ENCODE measurements around the gene EXOC4.

The EXOC4 gene

DNA sequence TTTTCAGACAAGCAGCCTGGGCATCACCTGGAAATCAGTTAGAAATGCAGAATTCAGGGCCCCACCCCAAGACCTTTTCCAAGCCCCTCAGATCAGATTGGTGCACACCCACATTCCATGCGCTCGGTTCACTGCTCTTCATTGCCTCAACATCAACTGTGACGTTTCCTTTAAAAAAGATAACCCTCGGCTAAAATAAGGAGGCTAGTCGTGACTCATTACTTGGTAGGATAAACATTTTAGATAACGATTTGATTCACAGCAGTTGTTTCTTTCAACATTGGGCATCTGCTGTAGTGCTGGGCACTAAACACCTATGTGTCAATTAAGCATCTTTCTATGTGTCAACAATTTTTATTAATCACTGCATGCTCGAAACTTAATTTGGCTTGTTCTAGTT lies 683.2 kb downstream of the EXOC4 start:
- TF ChIP-seq, protein P1, sequence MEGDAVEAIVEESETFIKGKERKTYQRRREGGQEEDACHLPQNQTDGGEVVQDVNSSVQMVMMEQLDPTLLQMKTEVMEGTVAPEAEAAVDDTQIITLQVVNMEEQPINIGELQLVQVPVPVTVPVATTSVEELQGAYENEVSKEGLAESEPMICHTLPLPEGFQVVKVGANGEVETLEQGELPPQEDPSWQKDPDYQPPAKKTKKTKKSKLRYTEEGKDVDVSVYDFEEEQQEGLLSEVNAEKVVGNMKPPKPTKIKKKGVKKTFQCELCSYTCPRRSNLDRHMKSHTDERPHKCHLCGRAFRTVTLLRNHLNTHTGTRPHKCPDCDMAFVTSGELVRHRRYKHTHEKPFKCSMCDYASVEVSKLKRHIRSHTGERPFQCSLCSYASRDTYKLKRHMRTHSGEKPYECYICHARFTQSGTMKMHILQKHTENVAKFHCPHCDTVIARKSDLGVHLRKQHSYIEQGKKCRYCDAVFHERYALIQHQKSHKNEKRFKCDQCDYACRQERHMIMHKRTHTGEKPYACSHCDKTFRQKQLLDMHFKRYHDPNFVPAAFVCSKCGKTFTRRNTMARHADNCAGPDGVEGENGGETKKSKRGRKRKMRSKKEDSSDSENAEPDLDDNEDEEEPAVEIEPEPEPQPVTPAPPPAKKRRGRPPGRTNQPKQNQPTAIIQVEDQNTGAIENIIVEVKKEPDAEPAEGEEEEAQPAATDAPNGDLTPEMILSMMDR (conservative IDR thresholded peaks at IDR 0.05) = no peak
- no peak overlapping the region for H3K27ac ChIP-seq

DNA sequence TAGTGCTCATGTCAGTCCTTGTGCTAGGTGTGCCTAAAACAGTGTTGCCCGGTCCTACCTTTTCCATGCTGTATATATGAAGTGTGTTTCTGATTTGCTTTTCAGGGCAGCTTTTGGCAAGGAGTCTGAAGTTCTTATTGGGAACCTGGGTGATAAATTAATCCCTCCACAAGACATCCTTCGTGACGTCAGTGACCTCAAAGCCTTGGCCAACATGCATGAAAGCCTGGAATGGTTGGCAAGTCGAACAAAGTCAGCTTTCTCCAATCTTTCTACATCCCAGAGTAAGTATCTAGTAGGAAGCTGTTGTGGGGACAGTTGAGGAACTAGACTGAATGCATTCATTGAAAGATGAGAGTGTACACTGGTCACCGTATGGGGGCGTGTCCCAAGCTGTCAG lies 684.9 kb downstream of the EXOC4 start:
- no peak overlapping the region for H3K27ac ChIP-seq
- TF ChIP-seq, protein P1 (conservative IDR thresholded peaks at IDR 0.05) = no peak

DNA sequence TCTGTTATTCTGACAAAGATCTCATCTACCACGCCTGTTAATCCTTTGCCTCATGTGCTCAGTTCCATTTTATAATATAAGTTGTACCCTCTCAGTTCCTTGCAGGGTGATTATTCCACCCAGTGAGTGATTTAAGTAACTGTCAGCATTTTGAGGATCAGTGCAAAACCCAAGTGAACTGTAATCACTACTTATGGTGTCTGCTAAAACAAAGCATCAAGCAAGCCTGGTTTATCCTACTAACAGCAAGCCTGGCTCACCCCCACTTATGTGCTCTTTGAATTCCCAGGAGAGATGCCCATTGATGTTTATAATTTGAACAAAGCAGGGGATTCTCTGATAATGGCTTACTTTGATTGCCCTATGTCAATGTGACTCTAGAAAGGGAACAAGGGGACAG lies 687.5 kb downstream of the EXOC4 start:
- TF ChIP-seq, protein P1 (conservative IDR thresholded peaks at IDR 0.05) = no peak

DNA sequence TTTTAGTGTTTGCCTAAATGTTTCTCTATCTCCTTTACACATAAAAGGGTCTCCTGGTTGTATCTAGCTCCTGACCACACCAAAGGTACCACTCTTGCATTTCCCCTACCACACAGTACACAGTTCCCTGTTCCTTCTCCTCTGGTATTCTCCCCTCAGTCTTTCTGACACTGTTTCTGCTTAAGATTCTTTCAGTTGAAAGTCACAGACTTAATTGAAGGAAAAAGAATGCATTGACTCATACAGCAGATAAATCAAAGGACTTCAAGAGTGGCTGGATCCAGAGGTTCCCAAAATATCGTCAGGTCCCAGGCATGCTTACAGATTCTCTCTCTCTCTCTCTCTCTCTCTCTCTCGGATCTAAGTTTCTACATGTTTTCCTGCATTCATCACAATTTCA lies 688.6 kb downstream of the EXOC4 start:
- TF ChIP-seq, protein P1 (conservative IDR thresholded peaks at IDR 0.05) = no peak
- H3K27ac ChIP-seq = no peak overlapping the region

More for the DNA sequence above, 687.5 kb downstream of the EXOC4 start:
- H3K27ac ChIP-seq = no peak overlapping the region

DNA sequence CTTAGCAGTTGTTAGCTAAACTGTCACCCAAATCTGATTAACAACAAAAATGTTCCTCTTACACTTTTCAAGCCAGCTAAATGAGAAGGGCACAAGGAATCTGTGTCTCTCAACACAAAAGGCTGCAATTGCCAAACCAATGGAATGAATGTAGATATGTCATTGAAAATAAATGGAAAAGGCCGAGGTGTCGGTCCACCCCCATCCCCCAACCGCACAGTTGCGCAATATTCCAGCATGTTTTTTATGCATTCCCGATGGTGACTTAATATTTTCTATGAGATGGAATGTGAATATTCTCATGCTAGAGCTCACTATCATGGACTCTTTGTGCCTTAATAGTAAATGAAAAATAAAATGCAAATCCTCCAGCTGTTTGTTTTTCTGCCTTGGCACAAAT lies 692.6 kb downstream of the EXOC4 start:
- TF ChIP-seq, protein P1 (conservative IDR thresholded peaks at IDR 0.05) = no peak
- H3K27ac ChIP-seq = no peak overlapping the region

DNA sequence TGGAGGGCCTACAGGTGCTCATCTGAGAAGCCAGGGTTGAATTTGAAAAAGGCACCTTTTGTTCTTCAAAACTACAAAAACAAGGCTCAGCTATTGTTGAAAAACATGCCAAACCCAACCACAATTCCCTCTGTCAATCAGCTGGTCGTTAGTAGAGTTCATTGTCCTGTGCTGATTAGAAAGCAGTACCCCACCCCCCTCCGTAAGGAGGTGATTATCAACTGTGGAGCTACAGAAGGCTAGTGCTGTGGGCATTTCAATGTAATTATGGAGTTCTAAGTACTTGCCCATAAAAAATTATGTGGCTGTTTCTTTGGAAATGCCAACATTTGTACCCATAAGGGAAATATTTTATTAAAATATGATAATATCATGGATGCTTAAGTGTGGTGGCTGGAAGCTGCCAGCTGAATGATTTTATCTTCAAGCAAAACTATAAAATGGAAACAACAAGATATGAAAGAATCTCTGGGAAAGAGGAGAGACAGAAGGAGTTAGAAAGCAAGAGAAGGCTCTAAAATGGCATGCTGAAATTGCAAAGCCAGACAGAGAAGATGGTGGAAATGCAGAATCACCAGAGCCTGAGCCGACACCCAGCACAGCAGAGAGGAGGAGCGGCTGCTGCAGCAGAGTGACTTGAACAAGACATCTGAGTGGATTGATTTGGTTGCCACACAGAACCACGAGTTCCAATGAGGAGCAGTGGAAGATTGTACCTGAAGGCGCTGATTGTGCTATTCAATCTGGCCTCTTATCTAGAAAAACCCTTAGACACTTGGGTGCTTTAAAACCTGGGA lies 694.8 kb downstream of the EXOC4 start:
- TF ChIP-seq, protein P1 (conservative IDR thresholded peaks at IDR 0.05) = no peak
- no peak overlapping the region for H3K27ac ChIP-seq

DNA sequence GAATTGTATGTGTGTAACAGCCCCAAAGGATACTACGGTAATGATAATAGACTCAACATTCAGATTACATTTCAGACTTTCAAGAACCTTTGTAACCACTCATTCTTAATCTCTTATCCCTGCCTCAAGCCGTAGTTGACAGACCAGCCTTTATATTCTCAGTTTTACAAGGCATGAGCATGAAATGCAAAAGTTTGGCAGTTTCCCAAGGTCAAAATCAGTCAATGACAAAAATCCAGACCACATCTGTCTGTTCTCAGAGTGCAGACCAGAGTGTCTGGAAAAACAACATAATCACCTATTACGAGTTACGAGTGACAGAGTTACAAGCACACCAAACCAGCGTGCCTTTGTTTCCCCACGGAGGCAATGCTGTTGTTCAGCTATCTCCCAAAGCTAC lies 695.7 kb downstream of the EXOC4 start:
- no peak overlapping the region for H3K27ac ChIP-seq
- TF ChIP-seq, protein P1 (conservative IDR thresholded peaks at IDR 0.05) = no peak

Data from VCaP (cell line).